RCC 7860 (cell line): ENCODE results near the gene CFAP251.
"Not testable (repeated sequence)": the region's sequence is repeated elsewhere in the genome, so short reads cannot be mapped to it uniquely, and the experiment has no call there.

ENCODE experiments used
- DNase-seq: peaks from one replicate; pipeline ENCODE4 v3.0.0-alpha.2; 2015; ENCODE audit warnings: low spot score
- FAIRE-seq: peaks from 2 replicates; lab custom pipeline; 2012; peaks lifted over from hg19 to GRCh38; lab: Jason Lieb, UNC

CFAP251 gene

GRCh38 chr12:121969726-121970125, 51.3 kb downstream of the CFAP251 start:
- FAIRE-seq (no peak), DNase-seq (no peak)

GRCh38 chr12:121970581-121971300, 52.3 kb downstream of the CFAP251 start:
- FAIRE-seq (no peak), DNase-seq (no peak)

- no peak for DNase-seq
- FAIRE-seq = no peak
Measured at GRCh38 chr12:121974026-121974985, 55.9 kb downstream of the CFAP251 start.

- no peak for FAIRE-seq
- DNase-seq = no peak
Measured at GRCh38 chr12:121975021-121975420, 56.6 kb downstream of the CFAP251 start.

GRCh38 chr12:121976950-121977349, 58.6 kb downstream of the CFAP251 start:
- FAIRE-seq = no peak
- DNase-seq = no peak

GRCh38 chr12:121980191-121980891, 61.9 kb downstream of the CFAP251 start:
- no peak for FAIRE-seq
- no peak for DNase-seq

GRCh38 chr12:121980892-121981272, 62.5 kb downstream of the CFAP251 start:
- no peak for DNase-seq
- FAIRE-seq = no peak

- no peak for FAIRE-seq
- no peak for DNase-seq
Measured at GRCh38 chr12:121981456-121981855, 63.1 kb downstream of the CFAP251 start.

- DNase-seq (no peak), FAIRE-seq (no peak)
Measured at GRCh38 chr12:121982950-121983349, 64.6 kb downstream of the CFAP251 start.

- no peak for FAIRE-seq
Measured at GRCh38 chr12:121983536-121984210, 65.3 kb downstream of the CFAP251 start.

GRCh38 chr12:121986489-121987245, 68.3 kb downstream of the CFAP251 start:
- no peak for DNase-seq
- no peak for FAIRE-seq

More at GRCh38 chr12:121983536-121984210, 65.3 kb downstream of the CFAP251 start:
- DNase-seq = no peak

- DNase-seq, FAIRE-seq: not testable (repeated sequence)
Measured at GRCh38 chr12:121988519-121988918, 70.1 kb downstream of the CFAP251 start.

GRCh38 chr12:121989276-121990113, 71.1 kb downstream of the CFAP251 start:
- no peak for FAIRE-seq

GRCh38 chr12:121990114-121990647, 71.8 kb downstream of the CFAP251 start:
- DNase-seq (no peak), FAIRE-seq (no peak)

More at GRCh38 chr12:121989276-121990113, 71.1 kb downstream of the CFAP251 start:
- no peak for DNase-seq

- no peak for DNase-seq
- no peak for FAIRE-seq
Measured at GRCh38 chr12:121990692-121991603, 72.6 kb downstream of the CFAP251 start.

GRCh38 chr12:121992059-121992879, 73.9 kb downstream of the CFAP251 start:
- peak; percentile 96 for FAIRE-seq
- peak; percentile 94 for DNase-seq
